NCI-H146 treated with DMSO at 0.1 percent for 48 hours (cell line): ENCODE measurements around the gene MBTD1.
"Not testable (repeated sequence)": the region's sequence is repeated elsewhere in the genome, so short reads cannot be mapped to it uniquely, and the experiment has no call there.

Source experiments
- DNase-seq: peaks from one replicate; lab custom pipeline; 2025; ENCODE audit not compliant: unreplicated experiment; lab: John Stamatoyannopoulos, UW

The MBTD1 gene

DNA sequence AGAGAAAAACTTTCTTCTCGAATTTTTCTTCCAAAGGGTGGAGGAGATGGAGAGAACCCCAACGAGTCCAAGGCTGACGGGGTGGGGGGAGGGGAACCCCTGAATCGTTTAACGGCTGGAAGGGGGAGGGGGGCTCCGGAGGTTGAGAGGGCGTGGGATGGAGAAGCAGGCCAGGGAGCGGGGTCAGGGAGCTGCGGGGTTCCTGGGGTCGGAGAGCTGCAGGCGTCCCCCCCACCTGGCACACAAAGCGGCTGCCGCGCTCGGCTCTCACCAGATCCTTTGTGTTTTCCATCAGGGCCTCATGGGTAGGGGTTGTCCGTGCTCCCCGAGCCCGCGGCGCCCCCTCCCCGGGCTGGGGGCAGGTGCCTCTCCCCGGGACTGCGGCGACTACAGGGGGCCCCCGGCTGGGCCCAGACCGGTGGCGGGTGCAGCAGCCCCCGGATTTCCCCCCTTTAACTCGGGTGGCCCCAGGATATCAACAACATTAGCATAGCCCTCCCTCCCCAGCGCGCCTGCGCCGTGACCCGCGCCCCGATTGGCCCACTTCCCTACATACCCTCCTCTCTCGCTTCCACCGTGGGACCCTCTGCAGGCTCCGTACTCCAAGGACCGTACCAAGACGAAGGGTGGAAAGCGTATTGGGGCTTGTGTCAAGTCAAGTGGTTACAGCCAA lies at the start of gene MBTD1:
Gene MBTD1 (minus strand): TSS at position 486 of the 673 bp plus-strand sequence. CDS start 34,888 bp downstream, outside the sequence.
- DNase-seq = peak; percentile 93

DNA sequence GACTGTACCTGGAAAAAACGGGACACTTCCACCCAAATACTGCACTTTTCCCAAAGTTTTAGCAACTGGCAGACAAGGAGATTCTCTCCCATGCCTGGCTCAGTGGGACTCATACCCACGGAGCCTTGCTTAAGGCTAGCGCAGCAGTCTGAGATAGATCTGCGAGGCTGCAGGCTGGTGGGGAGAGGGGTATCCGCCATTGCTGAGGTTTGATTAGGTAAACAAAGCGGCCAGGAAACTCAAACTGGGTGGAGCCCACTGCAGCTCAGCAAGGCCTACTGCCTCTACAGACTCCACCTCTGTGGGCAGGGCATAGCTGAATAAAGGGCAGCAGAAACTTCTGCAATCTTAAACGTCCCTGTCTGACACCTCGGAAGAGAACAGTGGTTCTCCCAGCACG lies 45.3 kb upstream of the MBTD1 start:
- no peak for DNase-seq

- DNase-seq = no peak
Observed at GRCh38 chr17:51299859-51300258, 40.0 kb upstream of the MBTD1 start.

- DNase-seq = peak; percentile 5
Observed at GRCh38 chr17:51298508-51299371, 38.9 kb upstream of the MBTD1 start.

- not testable (repeated sequence) for DNase-seq
Observed at GRCh38 chr17:51294338-51294737, 34.5 kb upstream of the MBTD1 start.

- no peak for DNase-seq
Observed at GRCh38 chr17:51289696-51290111, 29.9 kb upstream of the MBTD1 start.

- DNase-seq = no peak
Observed at GRCh38 chr17:51287412-51287811, 27.6 kb upstream of the MBTD1 start.

GRCh38 chr17:51279183-51279582 lies 19.3 kb upstream of the MBTD1 start:
- DNase-seq = no peak

- no peak for DNase-seq
Observed at GRCh38 chr17:51275381-51275780, 15.5 kb upstream of the MBTD1 start.

DNA sequence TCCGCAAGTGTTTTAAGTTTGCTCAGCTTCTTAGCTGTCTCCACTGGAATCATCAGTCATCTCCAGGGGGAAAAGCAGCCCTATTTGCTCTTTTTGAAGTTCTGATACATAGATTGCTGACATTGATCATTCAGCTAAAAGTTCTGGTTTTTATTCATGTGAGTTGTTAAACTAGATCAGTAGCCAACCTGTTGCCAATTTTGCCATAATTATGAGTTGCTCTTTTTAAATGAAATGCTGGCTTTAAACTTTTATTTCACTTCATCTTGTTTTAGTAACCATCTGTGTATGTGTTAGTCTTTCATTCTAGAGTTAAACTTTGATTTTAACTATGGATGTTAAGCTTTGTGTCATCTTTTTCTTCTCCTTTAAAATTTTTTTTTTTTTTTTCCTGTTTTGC lies 13.0 kb upstream of the MBTD1 start:
- DNase-seq = no peak

DNA sequence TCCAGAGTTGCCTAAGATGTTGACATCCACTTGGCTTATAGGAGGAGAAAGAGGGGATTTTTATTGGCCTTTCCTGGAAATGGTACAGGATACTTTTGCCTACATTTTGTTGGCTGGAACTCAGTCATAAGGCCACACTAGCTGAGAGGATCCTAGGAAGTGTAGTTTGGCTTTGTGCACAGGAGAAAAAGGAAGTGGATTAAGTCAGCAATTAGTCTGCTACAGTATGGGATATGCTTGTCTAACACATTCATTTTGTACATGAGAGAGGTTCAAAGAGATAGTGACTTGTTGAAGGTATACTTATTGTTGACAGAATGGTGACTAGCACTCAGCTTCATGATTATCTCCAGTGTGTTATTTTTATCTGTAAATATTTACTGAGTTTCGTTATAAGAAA lies 10.8 kb upstream of the MBTD1 start:
- DNase-seq = no peak

GRCh38 chr17:51269991-51270390 lies 10.1 kb upstream of the MBTD1 start:
- no peak for DNase-seq

GRCh38 chr17:51264466-51264865 lies 4.6 kb upstream of the MBTD1 start:
- not testable (repeated sequence) for DNase-seq

DNA sequence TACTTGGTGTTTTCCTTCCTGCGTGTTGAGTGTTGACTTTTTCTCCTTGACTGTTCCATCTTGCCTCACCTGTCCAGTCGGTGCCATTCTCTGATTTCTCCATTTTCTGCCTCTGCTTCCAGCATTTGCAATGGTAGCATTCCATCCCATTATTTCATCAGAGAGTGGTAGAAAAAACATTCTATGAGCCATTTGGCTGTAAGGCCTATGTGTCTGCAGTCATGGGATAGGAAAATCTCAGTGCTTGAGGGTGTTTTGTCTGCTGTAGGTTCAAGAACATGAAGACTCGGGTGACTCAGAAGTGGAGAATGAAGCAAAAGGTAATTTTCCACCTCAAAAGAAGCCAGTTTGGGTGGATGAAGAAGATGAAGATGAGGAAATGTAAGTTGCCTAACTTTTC lies 3.2 kb upstream of the MBTD1 start:
- no peak for DNase-seq

- no peak for DNase-seq
Observed at GRCh38 chr17:51261024-51261963, 1.4 kb upstream of the MBTD1 start.

GRCh38 chr17:51260237-51261023 lies 581 bp upstream of the MBTD1 start, which contains the start of gene UTP18:
UTP18 (plus strand) TSS chr17:51260546; CDS start chr17:51260585, 39 bp downstream.
- peak; percentile 93 for DNase-seq

DNA sequence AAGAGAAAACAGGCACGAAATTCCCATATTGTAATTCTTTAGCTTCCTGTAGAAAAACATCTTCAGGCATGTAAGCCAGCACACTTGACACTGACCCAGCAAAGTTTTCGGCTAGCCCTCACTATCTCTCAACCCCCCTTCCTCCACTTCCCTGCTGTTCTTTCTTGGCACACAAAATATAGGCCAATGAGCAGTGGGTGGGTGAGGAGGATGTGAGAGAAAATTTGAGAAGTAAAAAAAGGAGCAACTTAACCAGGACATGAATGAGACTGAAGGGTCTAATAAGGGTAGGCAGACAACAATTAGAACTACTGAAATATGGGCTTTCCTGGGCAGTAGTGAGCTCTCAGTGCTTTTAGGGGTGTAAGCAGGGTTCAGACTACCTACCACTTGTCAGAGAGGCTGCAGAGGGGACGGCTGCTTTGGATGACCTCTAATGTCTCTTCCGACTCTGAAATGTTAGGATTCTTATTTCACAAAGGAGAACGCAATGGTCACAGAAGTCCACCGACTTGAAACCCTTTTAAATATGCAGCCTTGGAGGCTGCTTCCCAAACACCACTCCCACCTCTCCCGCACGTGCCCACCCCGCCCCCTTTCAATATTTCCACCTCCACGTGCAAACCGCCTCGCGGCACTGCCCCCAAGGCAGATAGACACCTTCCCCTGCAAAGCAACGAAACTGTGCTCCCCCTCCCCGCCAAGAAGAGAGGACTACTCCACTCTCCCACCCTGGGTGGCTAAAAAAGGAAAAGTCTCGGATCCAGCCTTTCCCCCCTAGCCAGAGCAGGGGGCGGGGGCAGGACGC lies 889 bp downstream of the MBTD1 start:
- DNase-seq = no peak

DNA sequence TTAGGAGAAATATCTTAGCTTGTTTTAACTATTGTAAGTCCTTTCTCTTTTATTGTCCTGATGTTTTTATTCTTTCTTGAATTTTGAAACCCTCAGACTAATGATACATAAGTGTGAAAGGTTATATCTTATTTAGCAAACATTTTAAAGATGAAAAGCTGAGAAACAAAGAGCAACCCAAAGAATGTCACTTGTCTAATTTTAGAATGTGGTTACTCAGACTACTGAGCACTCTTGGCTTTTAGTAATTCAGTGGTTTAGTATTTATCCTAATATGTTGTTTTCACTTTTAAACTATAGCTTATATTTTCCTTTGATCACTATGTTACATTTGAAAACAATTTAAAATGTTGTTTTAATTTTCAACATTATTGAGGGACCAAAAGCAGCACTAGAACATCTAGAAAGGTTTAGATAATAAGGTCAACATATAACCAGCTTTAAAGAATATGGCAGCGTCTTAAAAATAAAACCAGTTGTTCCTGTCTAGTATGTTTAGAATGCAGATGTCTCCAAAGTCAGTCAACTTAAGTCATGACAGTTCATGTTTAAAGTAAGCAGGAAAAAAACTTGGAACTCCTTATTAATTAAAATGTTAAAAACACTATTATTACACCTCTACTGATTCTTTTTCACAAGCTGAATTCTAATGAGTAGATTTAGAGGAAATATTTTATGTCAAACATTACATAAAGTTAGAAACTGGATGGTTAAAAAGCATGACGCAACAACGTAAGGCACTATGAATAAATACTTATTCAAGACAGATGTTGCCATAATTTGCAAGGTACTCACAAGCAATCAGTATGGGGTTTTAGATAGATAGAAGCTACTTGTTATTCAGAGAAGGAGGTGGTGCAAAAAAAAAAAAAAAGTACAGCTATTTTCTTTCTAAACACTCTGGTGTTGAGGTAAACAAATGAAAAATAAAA lies 2.4 kb downstream of the MBTD1 start:
- no peak for DNase-seq
